ENCODE measurements around the gene PKN3. TPM values are rescaled to one million over a fixed set of nuclear protein-coding genes. Genes with fewer than 3 reads are reported as not detected.

Gene PKN3
- total RNA-seq, 2 donors from 2014 or later = 4.1 to 9.1 TPM

GRCh38 chr9:128768606-128769005 lies 66.3 kb downstream of the PKN3 start:
- H3K9me3 Mint-ChIP-seq = no peaks in the 10 kb centered on the region
- no peak overlapping the region for H3K4me3 Mint-ChIP-seq
- H3K4me1 Mint-ChIP-seq = peaks cover 28% of the 10 kb centered on the region
- peak overlapping the region; percentile 25 for H3K27ac Mint-ChIP-seq
- no peaks in the 10 kb centered on the region for H3K27me3 Mint-ChIP-seq
- H3K36me3 Mint-ChIP-seq (ENCODE audit: low read depth) = peaks cover 6% of the 10 kb centered on the region
- ATAC-seq (replicated peaks) = no peak

Other genes with a start within 250 kb of the PKN3 start
- 10 to 100 TPM; 49.4 to 66.2 TPM for gene ODF2, start 246.5 kb upstream of the PKN3 start, total RNA-seq
- gene GLE1, start 197.8 kb upstream of the PKN3 start, total RNA-seq = 10 to 100 TPM; 53.6 TPM
- 100 to 1,000 TPM; 294 to 337 TPM for gene SPTAN1, start 149.9 kb upstream of the PKN3 start, total RNA-seq
- gene DYNC2I2, start 45.7 kb upstream of the PKN3 start, total RNA-seq = 10 to 100 TPM; 29.4 to 39.8 TPM
- gene SET, start 13.3 kb upstream of the PKN3 start, total RNA-seq = 100 to 1,000 TPM; 301 to 598 TPM
- 10 to 100 TPM; 44.8 to 60.9 TPM for gene ZDHHC12, start 21.6 kb downstream of the PKN3 start, total RNA-seq
- 10 to 100 TPM; 16.0 to 28.5 TPM for gene ZER1, start 69.4 kb downstream of the PKN3 start, total RNA-seq
- gene TBC1D13, start 84.8 kb downstream of the PKN3 start, total RNA-seq = 10 to 100 TPM; 18.7 to 24.2 TPM
- 10 to 100 TPM in 1 of 2 donors, 1 to 10 TPM in 1; 6.3 to 15.6 TPM for gene ENDOG, start 116.0 kb downstream of the PKN3 start, total RNA-seq
- 10 to 100 TPM; 51.4 to 80.8 TPM for gene SPOUT1, start 127.3 kb downstream of the PKN3 start, total RNA-seq
- gene KYAT1, start 179.4 kb downstream of the PKN3 start, total RNA-seq = 10 to 100 TPM; 20.1 to 29.6 TPM
- gene LRRC8A, start 179.6 kb downstream of the PKN3 start, total RNA-seq = 10 to 100 TPM; 19.3 to 24.5 TPM
- under 1 TPM in 1 of 2 donors, not detected in 1; 0.77 TPM for gene PHYHD1, start 218.5 kb downstream of the PKN3 start, total RNA-seq
- gene DOLK, start 245.1 kb downstream of the PKN3 start, total RNA-seq = 1 to 10 TPM; 5.3 to 8.5 TPM
- 100 to 1,000 TPM; 110 to 115 TPM for gene NUP188, start 245.2 kb downstream of the PKN3 start, total RNA-seq